ENCODE data around the gene FNBP1L. TPM values are rescaled to one million over a fixed set of nuclear protein-coding genes. Genes with fewer than 3 reads are reported as not detected.

Gene FNBP1L
- total RNA-seq, 1 donor from 2014 or later: 78.6 TPM

- no peak for DNase-seq (ENCODE audit: low read depth)
- Histone ChIP-seq H3K4me3 (ENCODE audit: low read depth, low read length) (no peak overlapping the region), H3K36me3 (ENCODE audit: control insufficient read depth, insufficient read depth, low read length) (no peaks in the 10 kb centered on the region), H3K27me3 (ENCODE audit: control insufficient read depth, insufficient read depth, low read length) (no peaks in the 10 kb centered on the region)
- TF ChIP-seq CTCF (IDR thresholded peaks at IDR 0.05; ENCODE audit: insufficient read depth, low read length, poor library complexity, severe bottlenecking): no peak
Measured at GRCh38 chr1:93599479-93599878, 151.6 kb downstream of the FNBP1L start.

- Histone ChIP-seq H3K4me3 (ENCODE audit: low read depth, low read length) (no peak overlapping the region), H3K36me3 (ENCODE audit: control insufficient read depth, insufficient read depth, low read length) (no peaks in the 10 kb centered on the region), H3K27me3 (ENCODE audit: control insufficient read depth, insufficient read depth, low read length) (no peaks in the 10 kb centered on the region)
- DNase-seq (ENCODE audit: low read depth): no peak
- TF ChIP-seq CTCF (IDR thresholded peaks at IDR 0.05; ENCODE audit: insufficient read depth, low read length, poor library complexity, severe bottlenecking): no peak
Measured at GRCh38 chr1:93600663-93601062, 152.7 kb downstream of the FNBP1L start.

- no peak for DNase-seq (ENCODE audit: low read depth)
- Histone ChIP-seq H3K36me3 (ENCODE audit: control insufficient read depth, insufficient read depth, low read length) (no peaks in the 10 kb centered on the region), H3K4me3 (ENCODE audit: low read depth, low read length) (no peak overlapping the region), H3K27me3 (ENCODE audit: control insufficient read depth, insufficient read depth, low read length) (no peaks in the 10 kb centered on the region)
- no peak for TF ChIP-seq CTCF (IDR thresholded peaks at IDR 0.05; ENCODE audit: insufficient read depth, low read length, poor library complexity, severe bottlenecking)
Measured at GRCh38 chr1:93601686-93602085, 153.8 kb downstream of the FNBP1L start.

GRCh38 chr1:93602101-93602500 lies 154.2 kb downstream of the FNBP1L start:
- H3K4me3 ChIP-seq (ENCODE audit: low read depth, low read length): no peak overlapping the region
- no peaks in the 10 kb centered on the region for H3K36me3 ChIP-seq (ENCODE audit: control insufficient read depth, insufficient read depth, low read length)
- no peak for TF ChIP-seq CTCF (IDR thresholded peaks at IDR 0.05; ENCODE audit: insufficient read depth, low read length, poor library complexity, severe bottlenecking)
- no peaks in the 10 kb centered on the region for H3K27me3 ChIP-seq (ENCODE audit: control insufficient read depth, insufficient read depth, low read length)
- DNase-seq (ENCODE audit: low read depth): no peak

GRCh38 chr1:93603106-93603505 lies 155.2 kb downstream of the FNBP1L start:
- TF ChIP-seq CTCF (IDR thresholded peaks at IDR 0.05; ENCODE audit: insufficient read depth, low read length, poor library complexity, severe bottlenecking): no peak
- Histone ChIP-seq H3K36me3 (ENCODE audit: control insufficient read depth, insufficient read depth, low read length) (no peaks in the 10 kb centered on the region), H3K27me3 (ENCODE audit: control insufficient read depth, insufficient read depth, low read length) (no peaks in the 10 kb centered on the region), H3K4me3 (ENCODE audit: low read depth, low read length) (no peak overlapping the region)
- DNase-seq (ENCODE audit: low read depth): no peak

GRCh38 chr1:93603601-93604000 lies 155.7 kb downstream of the FNBP1L start:
- DNase-seq (ENCODE audit: low read depth): no peak

More at GRCh38 chr1:93603601-93604000, 155.7 kb downstream of the FNBP1L start:
- H3K27me3 ChIP-seq (ENCODE audit: control insufficient read depth, insufficient read depth, low read length): no peaks in the 10 kb centered on the region
- no peaks in the 10 kb centered on the region for H3K36me3 ChIP-seq (ENCODE audit: control insufficient read depth, insufficient read depth, low read length)
- no peak overlapping the region for H3K4me3 ChIP-seq (ENCODE audit: low read depth, low read length)
- no peak for TF ChIP-seq CTCF (IDR thresholded peaks at IDR 0.05; ENCODE audit: insufficient read depth, low read length, poor library complexity, severe bottlenecking)
